Right lobe of liver (tissue), 4 donors: Measurements from ENCODE around the gene PLXNA4.

ENCODE experiments used
- POLR2A ChIP-seq: fragments of 450-650 bp; IDR thresholded peaks from one replicate; pipeline ENCODE4 v1.6.1; 2017; ENCODE audit warnings: antibody characterized with exemption, mild to moderate bottlenecking
- TF ChIP-seq, protein P1 (sequence below), 4 donors: fragments of 200-600 bp in 3 of 4; fragments of 450-650 bp in 1 of 4; IDR thresholded peaks; one replicate each; pipeline versions ENCODE4 v1.5.1 to v1.8.0; 2016 to 2022; ENCODE audit warnings: antibody characterized with exemption in 4 of 4, mild to moderate bottlenecking in 2 of 4
- donor health status: DM: no; HTN: no; CAD: no.
- donor health status: DM: no; HTN: no; CAD: no.
- donor health status: DM: no; HTN: yes; CAD: no.

DNA sequence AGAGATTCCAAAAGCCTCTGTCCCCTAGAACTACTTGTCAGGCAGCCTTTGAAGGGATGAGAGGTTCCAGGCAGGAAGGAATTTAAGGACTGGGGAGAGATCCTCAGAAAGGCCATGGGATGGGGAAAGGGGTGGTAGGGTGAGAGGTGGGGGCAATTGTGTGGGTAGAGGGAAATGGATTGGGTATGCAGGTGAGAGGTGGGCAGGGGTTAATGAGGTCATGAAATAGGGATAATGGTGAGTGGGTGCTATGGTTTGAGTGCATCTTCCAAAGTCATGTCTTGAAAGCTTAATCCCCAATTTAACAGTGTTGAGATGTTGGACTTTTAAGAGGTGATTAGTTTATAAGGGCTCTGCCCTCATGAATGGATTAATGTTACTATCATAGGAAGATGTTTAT lies 383.5 kb downstream of the PLXNA4 start:
- no peak for TF ChIP-seq POLR2A
- TF ChIP-seq, protein P1, sequence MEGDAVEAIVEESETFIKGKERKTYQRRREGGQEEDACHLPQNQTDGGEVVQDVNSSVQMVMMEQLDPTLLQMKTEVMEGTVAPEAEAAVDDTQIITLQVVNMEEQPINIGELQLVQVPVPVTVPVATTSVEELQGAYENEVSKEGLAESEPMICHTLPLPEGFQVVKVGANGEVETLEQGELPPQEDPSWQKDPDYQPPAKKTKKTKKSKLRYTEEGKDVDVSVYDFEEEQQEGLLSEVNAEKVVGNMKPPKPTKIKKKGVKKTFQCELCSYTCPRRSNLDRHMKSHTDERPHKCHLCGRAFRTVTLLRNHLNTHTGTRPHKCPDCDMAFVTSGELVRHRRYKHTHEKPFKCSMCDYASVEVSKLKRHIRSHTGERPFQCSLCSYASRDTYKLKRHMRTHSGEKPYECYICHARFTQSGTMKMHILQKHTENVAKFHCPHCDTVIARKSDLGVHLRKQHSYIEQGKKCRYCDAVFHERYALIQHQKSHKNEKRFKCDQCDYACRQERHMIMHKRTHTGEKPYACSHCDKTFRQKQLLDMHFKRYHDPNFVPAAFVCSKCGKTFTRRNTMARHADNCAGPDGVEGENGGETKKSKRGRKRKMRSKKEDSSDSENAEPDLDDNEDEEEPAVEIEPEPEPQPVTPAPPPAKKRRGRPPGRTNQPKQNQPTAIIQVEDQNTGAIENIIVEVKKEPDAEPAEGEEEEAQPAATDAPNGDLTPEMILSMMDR (IDR thresholded peaks at IDR 0.05) = no peak
